Lower leg skin (tissue), 4 donors: Measurements from ENCODE around the gene ADSS1. TPM values are rescaled to one million over a fixed set of nuclear protein-coding genes. Genes with fewer than 3 reads are reported as not detected.

Source experiments
- DNase-seq, 2 donors: peaks; one replicate each; pipeline ENCODE4 v3.0.0-alpha.2; 2019; ENCODE audit warnings: low spot score in 2 of 2
- H3K4me3 ChIP-seq: fragments of 200-600 bp; sonication (generic); 2 replicates; pipeline ENCODE4 v1.5.1; 2017; ENCODE audit warnings: mild to moderate bottlenecking, low read depth; ENCODE audit not compliant: poor library complexity, severe bottlenecking
- CTCF ChIP-seq, 3 donors: fragments of 450-650 bp; IDR thresholded peaks; one replicate each; pipeline ENCODE4 v1.5.1; 2016; ENCODE audit warnings: antibody characterized with exemption in 3 of 3, mild to moderate bottlenecking in 3 of 3, moderate library complexity in 2 of 3
- POLR2A ChIP-seq, 2 donors: fragments of 450-650 bp; IDR thresholded peaks; one replicate each; pipeline ENCODE4 v1.6.1; 2016 to 2017; ENCODE audit warnings: antibody characterized with exemption in 2 of 2, mild to moderate bottlenecking in 1 of 2, moderate library complexity in 1 of 2
- WGBS, 2 donors: methylation state at CpG; one replicate each; pipeline ENCODE4 v1.1.5; 2018; 5-methylcytosine and 5-hydroxymethylcytosine counted together
- intact Hi-C: fragments of 100-400 bp; cut with DNase I; formaldehyde crosslinking; loops from one replicate; pipeline ENCODE4 v1.15.0; 2023; ENCODE audit warnings: low total_unique reads
- total RNA-seq, 4 donors: library from RNA; depleted of rRNA; stranded (reverse); fragments of >200 nt; gene quantifications; one replicate each; pipeline ENCODE4 v1.1.0, GENCODE V29; 2016

ADSS1 gene
- total RNA-seq, 4 donors from 2014 or later, result 5.5 to 8.7 (median 7.2) TPM

GRCh38 chr14:104776961-104777807 lies 53.2 kb downstream of the ADSS1 start:
- 70 to 74% methylated on average over 12 to 16 of the region's 16 CpGs for WGBS, 2 donors
- no peak for DNase-seq
- H3K4me3 ChIP-seq, result no peak overlapping the region
- TF ChIP-seq CTCF (IDR thresholded peaks at IDR 0.05) (no peak), POLR2A (IDR thresholded peaks at IDR 0.05) (no peak)
- intact Hi-C loops, result no loop called here

GRCh38 chr14:104777808-104778249 lies 53.8 kb downstream of the ADSS1 start:
- no peak overlapping the region for H3K4me3 ChIP-seq
- 79 to 85% methylated on average over 15 of the region's 15 CpGs for WGBS, 2 donors
- no peak for DNase-seq
- TF ChIP-seq CTCF (IDR thresholded peaks at IDR 0.05) (no peak), POLR2A (IDR thresholded peaks at IDR 0.05) (no peak)
- intact Hi-C loops, result no loop called here

DNA sequence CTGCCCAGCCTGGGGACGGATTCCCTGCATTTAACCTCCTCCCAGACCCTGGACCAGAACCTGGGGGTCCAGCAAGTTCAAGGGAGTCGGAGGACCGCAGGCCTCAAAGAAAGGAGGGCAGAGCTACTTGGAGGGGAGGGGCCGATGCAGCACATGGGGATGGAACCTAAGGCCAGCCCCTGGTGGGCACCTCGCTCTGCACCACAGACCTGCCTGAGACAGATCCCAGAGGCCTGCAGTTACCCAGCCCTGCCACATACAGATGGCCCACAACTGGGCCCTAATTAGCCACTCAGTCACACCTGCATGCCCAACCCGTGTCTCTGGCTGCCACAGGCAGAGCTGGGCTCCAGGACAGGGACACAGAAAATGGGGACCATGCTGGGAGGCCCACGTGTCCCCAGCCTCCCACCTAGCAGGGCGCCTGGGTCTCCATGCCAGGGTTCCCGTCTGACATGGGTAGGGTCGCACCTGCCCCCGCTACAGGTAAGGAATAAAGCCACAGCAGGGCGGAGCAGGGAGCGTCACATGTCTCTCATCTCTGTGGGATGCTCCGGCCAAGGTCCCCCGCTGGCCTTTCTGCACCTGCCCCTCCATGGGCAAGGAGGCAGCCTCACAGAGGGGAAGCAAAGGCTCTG lies 54.8 kb downstream of the ADSS1 start:
- no peak for TF ChIP-seq POLR2A (IDR thresholded peaks at IDR 0.05)
- TF ChIP-seq CTCF (IDR thresholded peaks at IDR 0.05), result no peak
- WGBS, 2 donors, result 88 to 94% methylated on average over 11 to 15 of the region's 15 CpGs
- no peak for DNase-seq
- no peak overlapping the region for H3K4me3 ChIP-seq
- intact Hi-C loops, result no loop called here

DNA sequence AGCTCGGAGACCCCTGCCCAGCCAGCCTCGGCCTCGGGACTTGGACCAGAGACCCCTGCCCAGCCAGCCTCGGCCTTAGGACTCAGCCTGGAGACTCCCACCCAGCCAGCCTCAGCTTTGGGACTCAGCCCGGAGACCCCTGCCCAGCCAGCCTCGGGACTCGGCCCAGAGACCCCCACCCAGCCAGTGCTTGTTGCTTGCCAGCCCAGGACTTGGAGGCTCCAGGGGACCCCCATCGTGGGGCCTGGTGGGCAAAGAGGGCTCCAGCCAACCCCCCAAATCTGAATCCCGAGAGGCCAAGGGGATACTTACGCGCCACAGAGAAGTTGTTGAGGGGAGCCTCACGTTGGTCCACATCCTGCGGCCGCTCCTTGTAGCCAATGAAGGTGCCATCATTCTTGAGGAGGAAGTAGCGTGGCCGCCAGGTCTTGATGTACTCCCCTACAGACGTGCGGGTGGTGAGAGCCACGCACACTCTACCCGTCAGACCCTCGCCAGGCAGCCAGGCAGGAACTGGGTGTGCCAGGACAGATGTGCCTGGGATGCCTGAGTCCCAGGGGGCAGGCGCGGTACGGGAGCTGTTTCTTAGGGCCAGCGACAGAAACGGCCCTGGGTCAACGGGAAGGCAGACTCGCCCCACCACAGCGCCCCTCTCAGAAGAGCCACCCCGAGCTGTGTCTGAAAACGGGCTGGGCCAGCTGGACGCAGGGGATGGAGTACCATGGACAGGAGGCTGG lies 55.9 kb downstream of the ADSS1 start:
- intact Hi-C loops, result no loop called here
- no peak overlapping the region for H3K4me3 ChIP-seq
- WGBS, 2 donors, result 86 to 88% methylated on average over 26 to 30 of the region's 32 CpGs
- TF ChIP-seq CTCF (IDR thresholded peaks at IDR 0.05) (no peak), POLR2A (IDR thresholded peaks at IDR 0.05) (no peak)
- DNase-seq, result no peak

DNA sequence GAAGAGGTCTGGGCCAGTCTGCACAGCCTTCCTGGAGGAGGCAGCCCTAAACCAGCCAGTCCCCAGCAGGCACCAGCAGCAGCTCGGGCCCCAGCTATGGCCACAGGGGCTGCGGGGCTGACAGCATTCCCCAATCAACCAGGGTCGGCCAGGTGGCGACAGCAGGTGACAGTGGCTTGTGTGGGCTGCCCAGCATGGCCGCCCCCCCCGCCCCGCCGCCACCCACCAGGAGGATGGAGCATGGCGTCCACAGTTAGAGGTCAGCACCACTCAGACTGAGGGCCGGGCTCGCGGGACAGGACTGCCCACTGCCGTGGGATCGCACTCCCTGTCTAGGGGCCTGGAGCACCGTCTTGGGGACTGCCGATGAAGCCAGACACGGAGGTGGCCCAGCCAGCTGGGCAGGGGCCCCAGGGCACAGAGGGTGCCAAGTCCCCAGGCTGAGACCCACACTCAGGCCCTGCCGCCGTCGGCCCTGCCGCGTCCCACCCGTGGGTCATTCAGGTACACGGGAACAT lies 56.5 kb downstream of the ADSS1 start:
- DNase-seq, result no peak
- WGBS, 2 donors, result 88 to 93% methylated on average over 15 to 17 of the region's 24 CpGs
- TF ChIP-seq POLR2A (IDR thresholded peaks at IDR 0.05) (no peak), CTCF (IDR thresholded peaks at IDR 0.05) (no peak)
- no peak overlapping the region for H3K4me3 ChIP-seq
- intact Hi-C loops, result no loop called here
